GM12878 (cell line): Measurements from ENCODE around the gene NFS1. TPM values are rescaled to one million over a fixed set of nuclear protein-coding genes. Genes with fewer than 3 reads are reported as not detected.

ENCODE experiments used
- ATAC-seq: fragments of 200-7000 bp; cut with Tn5 transposase; 3 replicates; pipeline ENCODE4 v1.9.1; 2020; ENCODE audit warnings: mild to moderate bottlenecking, moderate library complexity
- BruUV-seq: library from RNA; stranded (reverse); fragments of 400-500 nt; replicated peaks from 2 replicates; lab custom pipeline; 2021; lab: Mats Ljungman, UMichigan
- CTCF ChIA-PET: fragments of 300-600 bp; sonication (Branson Sonifier 250); formaldehyde crosslinking; extraction: SDS; loops from one replicate; lab custom pipeline; 2021; ENCODE audit warnings: inconsistent platforms; lab: Yijun Ruan, JAX
- POLR2A ChIA-PET: fragments of 350-600 bp; formaldehyde crosslinking; extraction: SDS; loops from one replicate; lab custom pipeline; 2021; ENCODE audit warnings: inconsistent platforms; lab: Charles Lee
- RAD21 ChIA-PET: fragments of 300-600 bp; sonication (Branson Sonifier 250); formaldehyde crosslinking; loops from one replicate; lab custom pipeline; 2023; ENCODE audit warnings: antibody characterized with exemption; ENCODE audit not compliant: unreplicated experiment; lab: Charles Lee
- SMC1A ChIA-PET: fragments of 300-600 bp; sonication (Branson Sonifier 250); formaldehyde crosslinking; loops from one replicate; lab custom pipeline; 2023; ENCODE audit not compliant: unreplicated experiment, uncharacterized antibody; lab: Charles Lee
- DNase-seq: peaks from one replicate; pipeline ENCODE4 v3.0.0-alpha.2; 2011; ENCODE audit warnings: low read depth, low spot score
- FAIRE-seq: peaks from 3 replicates; lab custom pipeline; 2011; peaks lifted over from hg19 to GRCh38; lab: Jason Lieb, UNC
- H2AFZ ChIP-seq: 2 replicates; pipeline ENCODE4 v1.6.0; 2011; ENCODE audit warnings: low read depth, low read length, control low read depth; ENCODE audit not compliant: control insufficient read depth
- H3K27ac ChIP-seq: 2 replicates; pipeline ENCODE4 v1.5.1; 2011; ENCODE audit warnings: control low read depth; ENCODE audit not compliant: control insufficient read depth, insufficient read depth
- H3K27me3 ChIP-seq, 2 experiments: replicated peaks in 1 of 2; 2 replicates each; pipeline versions ENCODE4 v1.6.0 to v1.6.1; 2011; ENCODE audit warnings: low read length in 1 of 2; ENCODE audit not compliant: control insufficient read depth in 2 of 2, insufficient read depth in 2 of 2
- H3K36me3 ChIP-seq, 2 experiments: 2 replicates each; pipeline ENCODE4 v1.5.1; 2011; ENCODE audit warnings: low read length in 1 of 2; ENCODE audit not compliant: control insufficient read depth in 2 of 2, insufficient read depth in 2 of 2
- H3K4me1 ChIP-seq: 2 replicates; pipeline ENCODE4 v1.6.1; 2011; ENCODE audit warnings: mild to moderate bottlenecking, low read length, moderate library complexity, mixed read lengths; ENCODE audit not compliant: control insufficient read depth, insufficient read depth
- H3K4me2 ChIP-seq: 2 replicates; pipeline ENCODE4 v1.6.0; 2011; ENCODE audit warnings: control low read depth; ENCODE audit not compliant: control insufficient read depth, insufficient read depth
- H3K4me3 ChIP-seq: fragments of 200-600 bp; sonication (generic); 2 replicates; pipeline ENCODE4 v1.5.1; 2016
- H3K79me2 ChIP-seq: 2 replicates; pipeline ENCODE4 v1.6.0; 2011; ENCODE audit warnings: low read length; ENCODE audit not compliant: control insufficient read depth, insufficient read depth
- H3K9ac ChIP-seq: 2 replicates; pipeline ENCODE4 v1.8.0; 2011; ENCODE audit warnings: low read length, control low read depth, mixed read lengths; ENCODE audit not compliant: control insufficient read depth, insufficient read depth
- H3K9me3 ChIP-seq: replicated peaks from 3 replicates; pipeline ENCODE4 v1.5.1; 2011; ENCODE audit warnings: mild to moderate bottlenecking, low read length; ENCODE audit not compliant: control insufficient read depth, insufficient read depth
- H4K20me1 ChIP-seq: 2 replicates; pipeline ENCODE4 v1.6.0; 2011; ENCODE audit not compliant: control insufficient read depth, insufficient read depth
- CBX3 ChIP-seq: fragments of 200-600 bp; sonication (generic); IDR thresholded peaks from 2 replicates; pipeline ENCODE4 v1.6.1; 2016; ENCODE audit warnings: low read depth, borderline replicate concordance
- CBX5 ChIP-seq: sonication (generic); IDR thresholded peaks from 2 replicates; pipeline ENCODE4 v1.6.1; 2016; ENCODE audit warnings: low read depth, moderate library complexity, mild to moderate bottlenecking, inconsistent platforms
- EED ChIP-seq: sonication (generic); IDR thresholded peaks from 2 replicates; pipeline ENCODE4 v1.6.1; 2016; ENCODE audit warnings: antibody characterized with exemption, low read depth
- ETV6 ChIP-seq, 2 experiments: fragments of 450-650 bp in 1 of 2; IDR thresholded peaks in 1 of 2; conservative IDR thresholded peaks in 1 of 2; 2 replicates each; pipeline ENCODE4 v1.6.1; 2014; ENCODE audit warnings: antibody characterized with exemption in 1 of 2, borderline replicate concordance in 1 of 2, low read depth in 1 of 2, mild to moderate bottlenecking in 1 of 2, moderate library complexity in 1 of 2
- GABPA ChIP-seq: IDR thresholded peaks from 2 replicates; pipeline ENCODE4 v1.6.1; 2014; ENCODE audit warnings: antibody characterized with exemption, low read depth, mild to moderate bottlenecking, inconsistent platforms
- HCFC1 ChIP-seq: fragments of 150-350 bp; IDR thresholded peaks from 2 replicates; pipeline ENCODE4 v1.6.1; 2014; ENCODE audit warnings: low read length
- KAT2A ChIP-seq: conservative IDR thresholded peaks from 2 replicates; pipeline ENCODE4 v1.6.1; 2011; ENCODE audit warnings: low read depth, low read length; ENCODE audit not compliant: control insufficient read depth
- LARP7 ChIP-seq: fragments of 450-650 bp; IDR thresholded peaks from 2 replicates; pipeline ENCODE4 v1.6.1; 2017; ENCODE audit warnings: mild to moderate bottlenecking
- PBX3 ChIP-seq: IDR thresholded peaks from 2 replicates; pipeline ENCODE4 v1.6.1; 2011; ENCODE audit warnings: mild to moderate bottlenecking, low read depth, low read length, moderate library complexity; ENCODE audit not compliant: insufficient replicate concordance
- RCOR1 ChIP-seq: conservative IDR thresholded peaks from 2 replicates; pipeline ENCODE4 v1.6.1; 2012; ENCODE audit warnings: low read depth, low read length, improper control_type of control experiment
- SPI1 ChIP-seq: IDR thresholded peaks from 2 replicates; pipeline ENCODE4 v1.6.1; 2011; ENCODE audit warnings: low read depth, mild to moderate bottlenecking, low read length, moderate library complexity, borderline replicate concordance; ENCODE audit not compliant: insufficient read depth
- TCF3 ChIP-seq: IDR thresholded peaks from 2 replicates; pipeline ENCODE4 v1.6.1; 2012; ENCODE audit warnings: low read depth, mild to moderate bottlenecking, low read length, borderline replicate concordance; ENCODE audit not compliant: insufficient read depth
- ZNF207 ChIP-seq: fragments of 450-650 bp; IDR thresholded peaks from 2 replicates; pipeline ENCODE4 v1.6.1; 2014; ENCODE audit warnings: antibody characterized with exemption, mild to moderate bottlenecking, borderline replicate concordance
- WGBS: methylation state at CpG from one replicate; pipeline ENCODE4 v1.1.6; 2016; ENCODE audit warnings: low lambda C conversion rate; ENCODE audit not compliant: insufficient replicate concordance, insufficient coverage; ENCODE audit errors: missing lambda C conversion rate; 5-methylcytosine and 5-hydroxymethylcytosine counted together
- in situ Hi-C: fragments of 300-500 bp; cut with MboI; formaldehyde crosslinking; loops from 9 replicates; pipeline ENCODE4 v1.14.3; 2018; ENCODE audit warnings: mixed read lengths
- intact Hi-C: fragments of 100-400 bp; cut with micrococcal nuclease; formaldehyde crosslinking; loops from one replicate; pipeline ENCODE4 v1.14.2; 2022; ENCODE audit not compliant: unreplicated experiment
- polyA plus RNA-seq, 11 experiments: library from polyadenylated mRNA; depleted of rRNA in 4 of 11; unstranded in 6 of 11; stranded (reverse) in 5 of 11; fragments of >200 nt; fragmentation: Nextera tagmentation in 4 of 11; fragmentation: Illumina TruSeq in 1 of 11; extraction: Ambion mirVana in 4 of 11; extraction: Trizol in 1 of 11; gene quantifications; 1 replicate in 1 of 11; 2 replicates in 10 of 11; pipeline versions ENCODE4 v1.2.1 to v1.2.3, GENCODE V29; 2011 to 2016; ENCODE audit warnings: inconsistent platforms in 2 of 11, missing spikeins in 2 of 11, low read depth in 1 of 11
- total RNA-seq, 4 experiments: library from RNA; depleted of rRNA in 3 of 4; stranded (reverse); fragments of >200 nt in 3 of 4; fragmentation: Illumina TruSeq in 1 of 4; extraction: Trizol in 1 of 4; gene quantifications; 2 replicates each; pipeline versions ENCODE4 v1.2.1 to v1.2.3, GENCODE V29; 2013 to 2021
- TF ChIP-seq, protein P1 (sequence below): IDR thresholded peaks from 2 replicates; pipeline ENCODE4 v1.6.1; 2011; ENCODE audit warnings: borderline replicate concordance, low read depth, mild to moderate bottlenecking, moderate library complexity, mixed read lengths, low read length; ENCODE audit not compliant: insufficient read depth; ENCODE audit errors: extremely low read length
- TF ChIP-seq, protein P2 (sequence below): fragments of 450-650 bp; conservative IDR thresholded peaks from 2 replicates; pipeline ENCODE4 v1.6.1; 2017; ENCODE audit warnings: mild to moderate bottlenecking, moderate library complexity
- TF ChIP-seq, protein P3 (sequence below): fragments of 450-650 bp; IDR thresholded peaks from 2 replicates; pipeline ENCODE4 v1.6.1; 2017; ENCODE audit warnings: mild to moderate bottlenecking, moderate library complexity

Gene NFS1
- total and polyA plus RNA-seq, 10 of the 15 experiments (the other 5 are each of a cell fraction or from before 2014, with no cell fraction given), result 9.2 to 74.1 (median 38.6) TPM

DNA sequence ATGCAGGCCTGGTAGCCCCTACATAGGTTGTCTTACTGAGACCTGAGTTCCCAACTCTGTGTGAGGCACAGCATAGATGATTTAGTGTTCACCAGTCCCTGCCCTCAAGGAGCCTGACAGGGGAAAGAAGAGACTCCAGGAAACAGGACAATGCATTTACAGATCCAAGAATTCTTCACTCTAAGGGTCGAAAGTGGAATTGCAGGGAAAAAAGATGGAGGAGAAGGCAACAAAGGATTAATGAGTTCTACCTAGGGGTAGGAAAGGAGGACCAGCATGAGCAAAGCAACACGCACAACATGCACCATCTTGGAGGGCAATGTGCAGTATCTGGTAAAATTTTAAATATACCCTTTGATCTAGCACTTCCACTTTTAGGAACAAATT is 77.6 kb downstream of the NFS1 start:
- Histone ChIP-seq H3K27me3 (no peaks in the 10 kb centered on the region), H3K4me3 (no peak overlapping the region), H4K20me1 (no peaks in the 10 kb centered on the region), H3K9ac (no peak overlapping the region), H3K27ac (no peak overlapping the region), H3K4me1 (peaks cover 20% of the 10 kb centered on the region), H3K9me3 (no peaks in the 10 kb centered on the region), H3K36me3 (peaks cover 3 to 7% of the 10 kb centered on the region in 2 experiments; a peak in 3 of 4 replicates), H2AFZ (no peak overlapping the region), H3K4me2 (no peak overlapping the region), H3K79me2 (no peaks in the 10 kb centered on the region; the same call in none of the 2 replicates)
- ChIA-PET RAD21 (no interaction called here), POLR2A (no interaction called here), CTCF (interaction anchor here (1.1 to 4.0 kb wide), 4 partner anchors 12 to 50 kb away, joined by 3 to 31 read pairs (median 6); no protein-coding TSS in a partner anchor), SMC1A (interaction anchor here (1.2 to 3.8 kb wide), 2 partner anchors 41 to 98 kb away, joined by 3 to 28 read pairs; partner anchors contain the start of genes CPNE1 and RBM12)
- FAIRE-seq (no peak), DNase-seq (no peak), ATAC-seq (no peak)
- in situ Hi-C loops, result no loop called here
- TF ChIP-seq ETV6 (conservative IDR thresholded peaks at IDR 0.05 in 1 of 2, IDR thresholded peaks at IDR 0.05 in 1 of 2; ENCODE audit: borderline replicate concordance in 1 of 2, low read depth in 1 of 2) (no peak), HCFC1 (no peak), CBX5 (no peak), SPI1 (no peak), PBX3 (no peak), ZNF207 (no peak), TCF3 (no peak), EED (no peak), CBX3 (no peak), RCOR1 (no peak), KAT2A (no peak), LARP7 (no peak), GABPA (no peak)
- TF ChIP-seq, protein P1, sequence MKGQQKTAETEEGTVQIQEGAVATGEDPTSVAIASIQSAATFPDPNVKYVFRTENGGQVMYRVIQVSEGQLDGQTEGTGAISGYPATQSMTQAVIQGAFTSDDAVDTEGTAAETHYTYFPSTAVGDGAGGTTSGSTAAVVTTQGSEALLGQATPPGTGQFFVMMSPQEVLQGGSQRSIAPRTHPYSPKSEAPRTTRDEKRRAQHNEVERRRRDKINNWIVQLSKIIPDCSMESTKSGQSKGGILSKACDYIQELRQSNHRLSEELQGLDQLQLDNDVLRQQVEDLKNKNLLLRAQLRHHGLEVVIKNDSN, result no peak
- TF ChIP-seq, protein P2, sequence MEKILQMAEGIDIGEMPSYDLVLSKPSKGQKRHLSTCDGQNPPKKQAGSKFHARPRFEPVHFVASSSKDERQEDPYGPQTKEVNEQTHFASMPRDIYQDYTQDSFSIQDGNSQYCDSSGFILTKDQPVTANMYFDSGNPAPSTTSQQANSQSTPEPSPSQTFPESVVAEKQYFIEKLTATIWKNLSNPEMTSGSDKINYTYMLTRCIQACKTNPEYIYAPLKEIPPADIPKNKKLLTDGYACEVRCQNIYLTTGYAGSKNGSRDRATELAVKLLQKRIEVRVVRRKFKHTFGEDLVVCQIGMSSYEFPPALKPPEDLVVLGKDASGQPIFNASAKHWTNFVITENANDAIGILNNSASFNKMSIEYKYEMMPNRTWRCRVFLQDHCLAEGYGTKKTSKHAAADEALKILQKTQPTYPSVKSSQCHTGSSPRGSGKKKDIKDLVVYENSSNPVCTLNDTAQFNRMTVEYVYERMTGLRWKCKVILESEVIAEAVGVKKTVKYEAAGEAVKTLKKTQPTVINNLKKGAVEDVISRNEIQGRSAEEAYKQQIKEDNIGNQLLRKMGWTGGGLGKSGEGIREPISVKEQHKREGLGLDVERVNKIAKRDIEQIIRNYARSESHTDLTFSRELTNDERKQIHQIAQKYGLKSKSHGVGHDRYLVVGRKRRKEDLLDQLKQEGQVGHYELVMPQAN, result no peak
- TF ChIP-seq, protein P3, sequence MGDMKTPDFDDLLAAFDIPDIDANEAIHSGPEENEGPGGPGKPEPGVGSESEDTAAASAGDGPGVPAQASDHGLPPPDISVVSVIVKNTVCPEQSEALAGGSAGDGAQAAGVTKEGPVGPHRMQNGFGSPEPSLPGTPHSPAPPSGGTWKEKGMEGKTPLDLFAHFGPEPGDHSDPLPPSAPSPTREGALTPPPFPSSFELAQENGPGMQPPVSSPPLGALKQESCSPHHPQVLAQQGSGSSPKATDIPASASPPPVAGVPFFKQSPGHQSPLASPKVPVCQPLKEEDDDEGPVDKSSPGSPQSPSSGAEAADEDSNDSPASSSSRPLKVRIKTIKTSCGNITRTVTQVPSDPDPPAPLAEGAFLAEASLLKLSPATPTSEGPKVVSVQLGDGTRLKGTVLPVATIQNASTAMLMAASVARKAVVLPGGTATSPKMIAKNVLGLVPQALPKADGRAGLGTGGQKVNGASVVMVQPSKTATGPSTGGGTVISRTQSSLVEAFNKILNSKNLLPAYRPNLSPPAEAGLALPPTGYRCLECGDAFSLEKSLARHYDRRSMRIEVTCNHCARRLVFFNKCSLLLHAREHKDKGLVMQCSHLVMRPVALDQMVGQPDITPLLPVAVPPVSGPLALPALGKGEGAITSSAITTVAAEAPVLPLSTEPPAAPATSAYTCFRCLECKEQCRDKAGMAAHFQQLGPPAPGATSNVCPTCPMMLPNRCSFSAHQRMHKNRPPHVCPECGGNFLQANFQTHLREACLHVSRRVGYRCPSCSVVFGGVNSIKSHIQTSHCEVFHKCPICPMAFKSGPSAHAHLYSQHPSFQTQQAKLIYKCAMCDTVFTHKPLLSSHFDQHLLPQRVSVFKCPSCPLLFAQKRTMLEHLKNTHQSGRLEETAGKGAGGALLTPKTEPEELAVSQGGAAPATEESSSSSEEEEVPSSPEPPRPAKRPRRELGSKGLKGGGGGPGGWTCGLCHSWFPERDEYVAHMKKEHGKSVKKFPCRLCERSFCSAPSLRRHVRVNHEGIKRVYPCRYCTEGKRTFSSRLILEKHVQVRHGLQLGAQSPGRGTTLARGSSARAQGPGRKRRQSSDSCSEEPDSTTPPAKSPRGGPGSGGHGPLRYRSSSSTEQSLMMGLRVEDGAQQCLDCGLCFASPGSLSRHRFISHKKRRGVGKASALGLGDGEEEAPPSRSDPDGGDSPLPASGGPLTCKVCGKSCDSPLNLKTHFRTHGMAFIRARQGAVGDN, result no peak
- BruUV-seq, result no TSS peak
- intact Hi-C loops, result no loop called here
- 91% methylated on average over 2 of the region's 2 CpGs for WGBS
